GM18867 (cell line): ENCODE results near the gene ADCY10.
A peak's percentile ranks its signal among the peaks of the same experiment; 100 is the strongest.
"Not testable (repeated sequence)": the region's sequence is repeated elsewhere in the genome, so short reads cannot be mapped to it uniquely, and the experiment has no call there.

Experiments used
- ATAC-seq: cut with Tn5 transposase; IDR thresholded peaks from one replicate; pipeline ENCODE4 v1.9.1; 2021; ENCODE audit warnings: mild to moderate bottlenecking, moderate library complexity; ENCODE audit not compliant: unreplicated experiment

The ADCY10 gene

DNA sequence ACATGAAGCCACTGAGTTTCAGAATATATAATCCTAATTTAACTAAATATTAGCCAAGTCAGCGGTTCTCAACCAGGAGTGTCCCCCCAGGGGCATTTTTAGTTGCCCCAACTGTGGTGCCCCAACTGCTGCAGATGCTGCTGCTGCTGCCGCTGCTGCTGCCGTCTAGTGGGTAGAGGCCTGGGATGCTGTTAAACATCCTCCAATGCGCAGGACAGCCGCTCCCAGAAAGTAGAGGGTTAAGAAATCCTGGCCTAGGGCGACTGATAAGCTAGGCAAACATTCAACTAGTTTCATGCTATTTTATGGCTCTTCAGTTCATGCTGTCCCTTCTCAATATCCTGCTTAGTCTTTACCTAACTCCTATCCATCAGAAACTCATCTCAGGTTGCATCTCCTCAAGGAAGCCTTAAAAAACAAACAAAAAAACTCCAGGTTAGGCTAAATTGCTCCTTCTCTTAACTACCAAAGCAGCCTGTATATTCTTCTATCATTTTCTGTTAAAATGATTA, 12.6 kb upstream of the ADCY10 start:
- no peak for ATAC-seq

DNA sequence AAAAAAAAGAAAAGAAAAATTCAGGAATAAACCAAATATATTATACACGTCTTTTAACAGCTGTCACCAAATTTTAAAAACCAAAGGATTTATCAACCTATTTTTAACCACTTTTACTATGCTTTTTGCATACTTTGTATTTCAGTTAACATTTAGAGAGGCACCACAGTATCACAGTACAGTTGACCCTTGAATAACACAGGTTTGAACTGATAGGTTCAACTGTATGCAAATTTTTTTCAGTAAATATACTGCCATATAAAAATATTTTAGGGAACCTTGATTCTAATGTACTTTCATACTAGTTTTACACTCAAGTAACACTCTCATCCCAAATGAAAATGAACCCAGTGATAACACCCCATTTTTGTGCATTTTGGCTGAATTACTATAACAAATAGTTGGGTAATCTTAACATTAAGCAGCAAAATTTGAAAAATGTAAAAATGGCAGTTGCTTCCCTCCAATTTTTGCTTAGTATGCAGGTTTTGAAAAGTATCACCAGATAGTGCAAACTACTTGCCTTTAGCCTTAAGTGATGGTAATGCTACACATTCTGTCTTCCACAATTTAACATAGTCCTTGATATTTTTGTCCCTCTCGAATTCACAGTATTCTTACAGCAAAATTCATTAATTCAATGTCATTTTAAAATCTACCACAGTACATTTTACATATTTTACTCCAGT, 10.8 kb upstream of the ADCY10 start:
- no peak for ATAC-seq

DNA sequence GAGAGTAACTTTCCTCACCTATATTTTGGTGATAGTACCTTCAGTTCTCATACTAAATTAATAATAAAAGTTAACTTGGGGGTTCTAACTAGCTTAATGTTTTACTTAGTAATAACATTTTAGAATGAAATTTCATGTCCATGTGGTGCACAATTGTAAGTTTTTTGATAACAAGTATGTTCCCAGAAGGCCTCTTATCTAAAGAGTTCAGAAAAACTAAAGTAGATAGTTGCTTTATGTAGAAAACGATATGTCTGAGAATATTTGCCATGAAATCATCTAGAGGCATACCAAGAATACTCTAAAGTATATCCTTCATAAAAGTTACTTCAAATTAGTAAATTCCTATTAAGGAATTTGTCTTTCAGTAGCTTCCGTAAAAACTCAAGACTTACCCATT, 10.2 kb upstream of the ADCY10 start:
- ATAC-seq, result no peak

DNA sequence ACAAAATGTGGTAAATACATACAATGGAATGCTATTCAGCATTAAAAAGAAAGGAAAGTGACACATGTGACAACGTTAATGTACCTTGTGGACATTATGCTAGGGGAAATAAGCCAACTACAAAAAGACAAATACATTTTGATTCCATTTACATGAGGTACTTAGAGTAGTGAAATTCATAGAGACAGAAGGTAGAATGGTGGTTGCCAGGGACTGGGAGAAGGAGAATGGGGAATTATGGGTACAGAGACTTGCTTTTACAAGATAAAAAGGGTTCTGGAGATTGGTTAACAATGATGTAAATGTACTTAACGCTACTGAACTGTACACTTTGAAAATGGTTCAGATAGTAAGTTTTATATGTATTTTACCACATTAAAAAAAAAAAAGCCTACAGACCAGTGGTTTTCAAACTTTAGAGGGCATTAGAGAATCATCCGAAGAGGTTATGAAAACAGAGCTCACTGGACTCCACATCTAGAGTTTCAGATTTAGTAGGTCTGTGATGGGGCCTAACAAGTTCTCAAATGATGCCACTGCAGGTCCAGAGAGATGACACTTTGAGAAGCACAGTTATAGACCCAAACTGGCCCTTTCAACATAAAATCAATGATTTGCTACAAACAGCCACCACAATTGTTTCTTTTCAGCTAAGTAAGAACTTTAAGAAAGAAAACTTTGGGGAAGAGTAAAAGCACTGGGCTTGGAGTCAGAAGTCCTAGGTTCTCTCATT, 9.6 kb upstream of the ADCY10 start:
- ATAC-seq, result peak; percentile 36

DNA sequence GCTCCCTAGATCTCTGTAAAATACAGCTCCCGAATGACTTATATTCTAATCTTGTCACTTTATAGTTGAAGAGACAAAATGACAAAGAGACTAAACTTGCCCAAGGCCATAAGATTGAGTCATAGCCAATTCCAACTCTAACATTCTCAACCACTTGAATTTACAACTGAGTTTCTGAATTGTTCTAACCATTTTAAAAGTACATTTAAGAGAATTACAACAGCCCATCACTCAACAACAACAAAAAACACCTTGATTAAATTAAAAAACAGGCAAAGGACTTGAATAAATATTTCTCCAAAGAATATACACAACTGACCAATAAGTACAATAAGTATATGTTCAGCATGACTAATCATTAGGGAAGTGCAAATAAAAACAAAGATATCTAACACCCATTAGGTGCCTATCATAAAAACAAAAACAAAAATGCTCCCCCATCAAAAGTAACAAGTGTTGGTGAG, 8.7 kb upstream of the ADCY10 start:
- no peak for ATAC-seq

DNA sequence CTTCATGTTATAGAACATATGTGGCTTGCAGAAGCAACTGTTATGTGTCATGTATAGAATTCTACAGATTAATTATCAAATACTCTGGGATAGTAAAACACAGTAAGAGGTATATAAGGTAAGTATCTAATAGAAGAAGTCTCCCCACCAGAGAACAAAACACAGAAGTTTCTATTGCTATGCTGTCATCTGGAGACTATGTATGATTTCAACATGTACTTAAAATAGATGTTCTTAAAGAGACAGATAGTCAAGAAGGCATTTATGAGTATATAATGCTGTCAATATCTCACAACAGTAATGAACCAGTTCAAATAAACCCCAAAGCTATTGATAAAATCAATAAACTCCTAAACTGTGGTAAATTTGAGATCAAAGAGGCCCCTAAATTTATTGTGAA, 8.1 kb upstream of the ADCY10 start:
- peak; percentile 58 for ATAC-seq

DNA sequence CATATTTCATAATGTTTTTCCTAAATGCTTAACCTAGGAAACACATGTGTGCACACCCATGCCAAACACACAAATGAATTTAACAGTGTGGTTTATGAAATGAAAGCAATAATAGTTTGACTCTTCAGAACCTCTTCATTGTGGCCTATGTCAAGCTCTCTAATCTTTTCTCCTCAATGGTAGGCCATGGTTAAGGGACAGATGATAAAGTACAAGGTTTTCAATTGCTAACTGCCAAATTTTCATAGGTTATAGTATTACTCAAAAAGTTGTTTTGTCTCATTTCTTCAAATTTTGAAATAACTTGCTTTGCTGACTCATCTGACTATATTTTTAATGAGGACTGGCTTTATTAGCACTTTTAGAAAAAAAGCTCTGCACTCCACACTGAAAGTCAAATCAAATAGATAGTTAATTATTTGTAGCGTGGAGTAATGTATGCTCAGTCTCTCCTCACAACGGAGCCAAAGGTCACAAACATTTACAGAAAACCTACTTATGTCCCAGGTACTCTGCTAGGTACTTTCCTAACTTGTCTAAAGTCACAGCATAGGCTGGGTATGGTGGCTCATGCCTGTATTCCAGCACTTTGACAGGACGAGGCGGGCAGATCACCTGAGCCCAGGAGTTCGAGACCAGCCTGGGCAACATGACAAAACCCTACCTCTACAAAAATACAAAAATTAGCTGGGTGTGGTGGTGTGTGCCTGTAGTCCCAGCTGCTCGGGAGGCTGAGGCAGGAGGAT, 3.0 kb upstream of the ADCY10 start:
- ATAC-seq, result no peak

DNA sequence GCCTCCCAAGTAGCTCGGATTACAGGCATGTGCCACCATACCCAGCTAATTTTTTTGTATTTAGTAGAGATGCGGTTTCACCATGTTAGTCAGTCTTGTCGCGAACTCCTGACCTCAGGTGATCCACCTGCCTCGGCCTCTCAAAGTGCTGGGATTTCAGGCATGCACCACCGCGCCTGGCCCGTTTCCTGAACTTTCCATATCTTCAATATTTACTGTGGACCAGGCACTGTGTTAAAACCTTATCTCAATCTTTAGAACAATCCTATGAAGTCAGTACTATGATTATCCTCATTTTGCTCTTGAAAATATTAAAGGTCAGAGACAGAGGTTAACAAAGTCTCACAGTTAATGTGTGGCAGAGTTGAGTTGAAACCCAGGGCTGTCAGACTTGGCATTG, 1.6 kb upstream of the ADCY10 start:
- no peak for ATAC-seq

DNA sequence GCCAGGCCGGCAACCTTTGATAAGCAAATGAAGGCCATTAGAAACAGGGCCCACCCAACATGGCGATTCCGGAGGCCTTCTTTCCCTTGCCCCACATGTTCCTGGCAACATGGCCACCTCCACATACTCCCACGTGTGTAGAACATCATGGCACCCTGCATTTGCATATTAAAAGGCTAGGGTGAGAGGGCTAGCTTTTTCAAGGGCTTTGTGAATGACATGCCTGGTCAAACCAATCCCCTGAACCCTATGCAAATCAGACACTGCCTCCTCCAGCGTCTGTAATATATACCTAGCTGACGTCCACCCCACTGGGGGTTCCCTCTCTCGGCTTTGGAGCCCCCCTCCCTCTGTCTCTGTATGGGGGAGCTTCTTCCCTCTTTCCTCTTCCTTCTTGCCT, 1.6 kb downstream of the ADCY10 start:
- ATAC-seq, result no peak

DNA sequence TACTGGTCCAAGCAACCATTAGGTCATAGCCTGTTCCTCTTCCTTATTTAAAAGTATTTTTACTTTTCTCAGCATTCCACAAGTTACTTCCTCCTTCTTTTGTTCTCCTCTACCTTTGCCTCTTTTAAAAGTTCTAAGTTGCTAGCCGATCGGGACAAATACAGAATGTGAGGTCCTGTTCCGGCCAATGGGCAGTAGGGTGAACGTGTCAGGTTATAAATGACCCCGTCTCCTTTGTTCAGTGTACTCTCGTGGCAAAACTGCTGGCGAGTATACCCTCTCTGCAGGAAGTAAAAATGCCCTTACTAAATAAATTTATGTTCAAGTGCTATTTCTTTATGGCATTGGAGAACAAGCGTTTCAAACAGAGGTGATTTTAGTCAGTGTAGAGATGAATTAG, 2.5 kb downstream of the ADCY10 start:
- no peak for ATAC-seq

DNA sequence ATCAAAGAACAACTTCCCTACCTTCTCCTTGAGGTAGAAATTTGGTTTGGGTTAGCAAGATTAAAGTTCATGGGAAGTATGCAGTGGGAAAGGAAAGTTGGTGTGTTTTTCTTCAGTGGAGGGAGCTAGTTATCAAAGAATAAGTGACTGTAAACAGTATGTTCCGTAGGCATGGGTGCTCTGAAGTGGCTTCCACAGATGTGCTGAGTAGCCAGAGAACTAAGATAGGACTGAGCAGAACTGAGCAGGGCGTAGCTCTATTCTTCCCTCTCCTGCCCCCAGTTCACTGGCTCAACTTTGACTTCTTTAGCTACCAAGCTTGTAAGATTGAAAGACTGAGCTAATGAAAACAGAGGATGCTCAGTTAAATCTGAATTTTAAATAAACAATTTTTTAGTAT, 3.4 kb downstream of the ADCY10 start:
- no peak for ATAC-seq

DNA sequence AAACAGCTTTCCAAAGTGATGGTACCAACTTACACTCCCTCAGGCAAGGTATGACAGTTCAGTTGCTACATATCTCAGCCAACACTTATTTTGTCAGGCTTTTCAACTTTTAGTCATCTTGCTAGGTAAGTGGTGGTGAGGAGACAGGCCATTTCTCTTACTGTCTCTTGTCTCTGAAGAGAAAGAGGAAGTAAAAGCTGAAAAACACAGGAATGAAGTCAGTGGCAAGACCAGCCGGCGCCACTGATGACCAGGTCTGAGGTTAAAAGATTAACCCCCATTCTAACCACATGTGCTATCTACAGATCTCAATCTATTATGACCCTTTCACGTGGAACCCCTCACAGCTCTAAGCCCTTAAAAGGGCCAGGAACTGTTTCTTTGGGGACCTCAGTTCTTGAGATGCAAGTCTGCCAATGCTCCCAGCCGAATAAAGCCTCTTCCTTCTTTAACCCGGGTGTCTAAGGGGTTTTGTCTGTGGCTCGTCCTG, 4.2 kb downstream of the ADCY10 start:
- peak; percentile 53 for ATAC-seq

DNA sequence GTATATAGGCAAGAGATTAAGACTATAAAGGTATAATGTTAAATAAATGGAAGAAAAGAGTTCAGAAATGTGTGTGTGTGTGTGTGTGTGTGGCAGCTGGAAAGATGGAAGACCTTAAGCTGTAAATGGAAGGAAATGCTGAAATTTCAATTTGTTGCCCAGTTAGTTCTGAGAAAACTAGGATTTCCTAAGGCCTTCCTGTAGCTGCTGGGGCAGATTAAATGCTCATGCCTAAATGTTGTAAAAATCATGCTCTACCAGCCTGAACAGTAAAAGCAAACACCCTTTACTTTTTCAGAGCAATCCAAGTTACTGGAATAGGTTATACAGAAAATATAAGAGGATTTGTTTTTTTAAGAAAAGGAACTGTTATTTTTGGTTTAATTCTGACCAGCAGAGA, 8.3 kb downstream of the ADCY10 start:
- ATAC-seq, result no peak

DNA sequence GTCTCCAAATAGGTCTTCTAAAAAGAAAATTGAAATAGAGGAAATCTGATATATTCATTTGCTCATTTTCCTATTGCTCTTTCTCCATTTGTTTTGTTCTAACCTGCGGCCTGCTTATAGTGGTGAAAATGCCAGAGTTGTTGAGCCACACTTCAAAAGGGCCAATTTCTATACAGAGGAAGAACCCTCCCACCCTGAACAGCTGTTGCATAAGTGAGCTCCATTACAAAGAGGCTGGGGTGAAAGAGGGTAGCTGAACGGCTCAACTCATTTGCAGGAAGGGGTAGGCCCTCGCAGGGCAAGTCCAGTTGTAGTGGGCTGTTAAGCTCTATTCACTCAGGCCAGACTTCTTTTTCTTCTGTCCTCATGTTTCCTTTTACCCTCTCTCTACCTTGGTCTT, 8.8 kb downstream of the ADCY10 start:
- ATAC-seq, result no peak

DNA sequence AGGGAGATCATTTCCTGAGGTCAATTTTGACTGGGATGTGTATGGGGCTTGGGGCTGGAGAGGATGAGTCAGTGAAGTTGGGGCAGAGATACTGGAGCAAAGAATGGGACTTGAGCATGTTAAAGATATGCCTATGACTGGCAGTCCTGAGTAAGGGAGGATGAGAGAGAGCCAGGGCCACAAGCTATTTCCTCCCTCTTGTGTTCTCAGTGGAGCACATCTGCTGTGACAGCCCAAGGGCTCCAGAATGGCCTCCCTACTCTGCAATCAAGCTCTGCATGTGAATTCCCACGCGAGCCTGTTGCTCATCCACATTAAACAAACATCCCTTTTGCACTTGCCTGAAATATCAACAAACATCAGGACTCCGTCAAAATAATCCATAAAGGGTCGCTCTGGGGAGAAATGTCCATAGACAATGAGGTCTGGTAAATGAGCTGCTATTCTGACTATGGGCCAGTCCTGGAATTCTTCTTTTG, 9.2 kb downstream of the ADCY10 start:
- ATAC-seq, result no peak

DNA sequence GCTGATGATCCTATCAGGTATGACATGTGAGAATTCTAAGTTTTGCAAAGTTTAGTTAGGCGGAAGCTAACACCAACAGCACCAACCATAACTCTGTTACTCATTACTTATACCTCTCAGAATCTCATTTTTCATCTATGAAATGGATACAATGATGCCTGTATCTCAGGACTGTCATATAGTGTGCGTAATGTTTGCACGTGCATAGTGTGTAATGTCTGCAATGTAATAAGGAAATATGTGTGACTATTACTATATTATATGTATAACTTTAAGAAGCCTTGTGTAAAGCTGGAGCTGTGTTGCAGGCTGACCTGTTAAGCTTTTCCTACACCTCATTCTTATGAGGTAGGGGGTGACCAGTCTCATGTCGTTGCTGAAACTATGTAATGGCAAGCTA, 13.0 kb downstream of the ADCY10 start:
- no peak for ATAC-seq

DNA sequence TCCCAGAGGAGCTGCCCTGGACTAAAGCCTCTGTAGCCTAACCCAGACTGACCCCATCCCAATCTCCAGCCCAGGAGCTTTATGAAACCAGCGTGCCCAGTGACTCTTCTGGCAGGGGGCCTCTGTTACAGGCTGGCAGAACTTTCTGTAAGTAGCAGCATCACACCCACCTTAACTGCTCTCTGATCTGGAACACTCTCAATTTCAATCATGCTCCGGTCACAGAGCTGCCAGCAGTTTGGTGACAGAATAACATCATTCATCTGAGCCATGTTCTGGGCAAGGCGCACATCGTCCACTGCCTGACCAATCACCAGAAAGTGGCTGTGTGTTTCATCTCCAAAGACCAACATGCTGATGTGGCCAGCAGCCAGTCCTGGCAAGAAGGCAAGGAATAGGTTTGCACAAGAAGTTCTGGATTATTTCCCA, 14.7 kb downstream of the ADCY10 start:
- ATAC-seq, result peak; percentile 78

DNA sequence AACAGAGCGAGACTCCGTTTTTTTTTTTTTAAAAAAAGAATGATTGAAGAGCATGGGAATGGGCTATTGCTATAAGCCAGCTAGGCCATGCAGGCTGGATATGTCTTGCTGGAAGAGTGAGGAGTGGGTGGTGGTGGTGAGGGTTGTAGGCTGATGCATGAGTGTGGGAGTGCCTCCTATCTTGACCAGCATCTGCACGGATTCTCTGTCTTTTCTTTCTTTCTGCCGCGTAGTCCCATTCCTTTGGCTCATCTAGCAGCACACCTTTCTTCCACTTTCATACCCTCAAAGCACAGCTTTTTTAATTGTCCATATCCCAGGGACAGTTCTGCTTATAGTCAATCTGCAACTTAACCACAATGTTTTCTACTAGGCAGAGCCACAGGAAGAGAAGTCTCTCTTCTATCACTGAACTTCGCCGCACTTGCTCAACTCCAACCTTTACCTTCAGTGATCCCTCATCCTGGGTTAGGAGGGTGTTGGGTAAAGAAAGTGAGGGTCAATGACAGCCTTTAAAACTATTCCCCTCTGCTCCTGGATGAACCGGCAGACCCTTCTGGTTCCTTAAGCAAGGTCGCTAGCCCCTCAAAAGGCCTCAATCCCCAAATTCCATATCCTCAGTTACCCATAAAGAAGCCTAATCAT, 15.2 kb downstream of the ADCY10 start:
- ATAC-seq, result no peak

DNA sequence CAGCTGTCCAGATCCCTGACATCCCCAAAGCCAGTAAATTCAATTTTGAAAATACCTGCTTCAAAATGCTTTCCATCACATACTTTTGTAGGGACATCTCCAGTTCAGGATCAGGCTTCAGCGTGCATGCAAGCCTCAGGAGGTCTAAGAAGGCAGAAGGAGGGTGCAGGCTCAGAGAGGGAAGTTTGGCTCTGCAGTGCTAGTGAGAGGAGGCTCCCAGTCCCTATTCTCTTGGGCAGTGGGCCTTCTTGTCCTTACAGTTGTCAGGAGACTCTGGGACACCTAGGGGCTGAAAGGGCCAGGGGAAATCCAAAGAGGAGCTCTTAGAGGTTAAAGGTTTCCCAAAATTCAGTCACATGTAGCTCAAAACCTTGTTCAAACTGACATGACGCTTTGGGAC, 20.1 kb downstream of the ADCY10 start:
- ATAC-seq, result no peak

DNA sequence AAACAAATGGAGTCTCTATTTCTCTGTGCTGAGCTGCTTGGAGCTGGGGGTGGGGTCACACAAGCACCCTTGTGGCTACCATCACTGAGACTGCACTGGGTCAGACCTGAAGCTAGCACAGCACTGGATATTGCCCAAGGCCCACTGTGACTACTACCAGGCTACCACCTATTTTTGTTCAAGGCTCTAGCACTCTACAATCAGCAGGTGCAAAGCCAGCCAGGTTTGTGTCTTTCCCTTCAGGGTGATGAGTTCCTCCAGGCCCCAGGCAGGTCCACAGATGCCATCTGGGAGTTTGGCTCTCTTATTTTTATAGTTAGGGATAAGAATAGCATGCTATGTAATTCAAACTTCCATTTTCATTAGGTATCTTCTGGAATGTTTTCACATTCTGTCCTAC, 23.5 kb downstream of the ADCY10 start:
- no peak for ATAC-seq

DNA sequence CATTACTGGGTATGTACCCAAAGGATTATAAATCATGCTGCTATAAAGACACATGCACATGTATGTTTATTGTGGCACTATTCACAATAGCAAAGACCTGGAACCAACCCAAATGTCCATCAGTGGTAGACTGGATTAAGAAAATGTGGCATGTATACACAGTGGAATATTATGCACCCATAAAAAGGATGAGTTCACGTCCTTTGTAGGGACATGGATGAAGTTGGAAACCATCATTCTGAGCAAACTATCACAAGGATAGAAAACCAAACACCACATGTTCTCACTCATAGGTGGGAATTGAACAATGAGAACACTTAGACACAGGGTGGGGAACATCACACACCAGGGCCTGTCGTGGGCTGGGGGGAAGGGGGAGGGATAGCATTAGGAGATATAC, 26.7 kb downstream of the ADCY10 start:
- ATAC-seq, result not testable (repeated sequence)
